Stimulated activated CD4-positive, alpha-beta T cell treated with anti-CD3 and anti-CD28 coated beads, Interleukin-4, amount 100 ng/mL, for 48 hours (primary cell): Measurements from ENCODE around the gene AFM.

Experiments
- DNase-seq, 2 donors: peaks; one replicate each; pipeline ENCODE4 v3.0.0-alpha.2; 2020; ENCODE audit warnings: low read depth in 2 of 2

Gene AFM, protein sequence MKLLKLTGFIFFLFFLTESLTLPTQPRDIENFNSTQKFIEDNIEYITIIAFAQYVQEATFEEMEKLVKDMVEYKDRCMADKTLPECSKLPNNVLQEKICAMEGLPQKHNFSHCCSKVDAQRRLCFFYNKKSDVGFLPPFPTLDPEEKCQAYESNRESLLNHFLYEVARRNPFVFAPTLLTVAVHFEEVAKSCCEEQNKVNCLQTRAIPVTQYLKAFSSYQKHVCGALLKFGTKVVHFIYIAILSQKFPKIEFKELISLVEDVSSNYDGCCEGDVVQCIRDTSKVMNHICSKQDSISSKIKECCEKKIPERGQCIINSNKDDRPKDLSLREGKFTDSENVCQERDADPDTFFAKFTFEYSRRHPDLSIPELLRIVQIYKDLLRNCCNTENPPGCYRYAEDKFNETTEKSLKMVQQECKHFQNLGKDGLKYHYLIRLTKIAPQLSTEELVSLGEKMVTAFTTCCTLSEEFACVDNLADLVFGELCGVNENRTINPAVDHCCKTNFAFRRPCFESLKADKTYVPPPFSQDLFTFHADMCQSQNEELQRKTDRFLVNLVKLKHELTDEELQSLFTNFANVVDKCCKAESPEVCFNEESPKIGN

GRCh38 chr4:73481358-73481757 lies at the start of gene AFM:
Gene AFM (plus strand): TSS chr4:73481745. CDS start chr4:73481776, 31 bp downstream.
- no peak for DNase-seq

DNA sequence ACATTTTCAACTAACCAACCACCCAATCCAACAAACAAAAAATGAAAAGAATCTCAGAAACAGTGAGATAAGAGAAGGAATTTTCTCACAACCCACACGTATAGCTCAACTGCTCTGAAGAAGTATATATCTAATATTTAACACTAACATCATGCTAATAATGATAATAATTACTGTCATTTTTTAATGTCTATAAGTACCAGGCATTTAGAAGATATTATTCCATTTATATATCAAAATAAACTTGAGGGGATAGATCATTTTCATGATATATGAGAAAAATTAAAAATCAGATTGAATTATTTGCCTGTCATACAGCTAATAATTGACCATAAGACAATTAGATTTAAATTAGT lies 49.8 kb upstream of the AFM start:
- DNase-seq: no peak

GRCh38 chr4:73432169-73433000 lies 49.2 kb upstream of the AFM start:
- no peak for DNase-seq

- DNase-seq: no peak
Measured at GRCh38 chr4:73433140-73433539, 48.4 kb upstream of the AFM start.

DNA sequence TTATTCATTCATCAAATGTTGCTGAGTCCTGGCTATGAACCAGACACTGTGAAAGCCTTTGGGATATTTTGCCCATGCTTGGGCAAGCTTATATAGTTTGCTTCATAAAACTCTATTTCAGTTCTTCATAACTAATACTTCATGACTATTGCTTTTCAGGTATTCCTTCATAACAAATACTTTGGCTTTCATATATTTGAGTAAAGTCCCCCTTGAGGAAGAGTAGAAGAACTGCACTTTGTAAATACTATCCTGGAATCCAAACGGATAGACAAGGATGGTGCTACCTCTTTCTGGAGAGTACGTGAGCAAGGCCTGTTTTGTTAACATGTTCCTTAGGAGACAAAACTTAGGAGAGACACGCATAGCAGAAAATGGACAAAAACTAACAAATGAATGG lies 47.2 kb upstream of the AFM start:
- DNase-seq: no peak

- no peak for DNase-seq
Measured at GRCh38 chr4:73435984-73436383, 45.6 kb upstream of the AFM start, which contains the start of gene AFP. Gene AFP (plus strand): TSS chr4:73436221. CDS start chr4:73436263, 42 bp downstream.

DNA sequence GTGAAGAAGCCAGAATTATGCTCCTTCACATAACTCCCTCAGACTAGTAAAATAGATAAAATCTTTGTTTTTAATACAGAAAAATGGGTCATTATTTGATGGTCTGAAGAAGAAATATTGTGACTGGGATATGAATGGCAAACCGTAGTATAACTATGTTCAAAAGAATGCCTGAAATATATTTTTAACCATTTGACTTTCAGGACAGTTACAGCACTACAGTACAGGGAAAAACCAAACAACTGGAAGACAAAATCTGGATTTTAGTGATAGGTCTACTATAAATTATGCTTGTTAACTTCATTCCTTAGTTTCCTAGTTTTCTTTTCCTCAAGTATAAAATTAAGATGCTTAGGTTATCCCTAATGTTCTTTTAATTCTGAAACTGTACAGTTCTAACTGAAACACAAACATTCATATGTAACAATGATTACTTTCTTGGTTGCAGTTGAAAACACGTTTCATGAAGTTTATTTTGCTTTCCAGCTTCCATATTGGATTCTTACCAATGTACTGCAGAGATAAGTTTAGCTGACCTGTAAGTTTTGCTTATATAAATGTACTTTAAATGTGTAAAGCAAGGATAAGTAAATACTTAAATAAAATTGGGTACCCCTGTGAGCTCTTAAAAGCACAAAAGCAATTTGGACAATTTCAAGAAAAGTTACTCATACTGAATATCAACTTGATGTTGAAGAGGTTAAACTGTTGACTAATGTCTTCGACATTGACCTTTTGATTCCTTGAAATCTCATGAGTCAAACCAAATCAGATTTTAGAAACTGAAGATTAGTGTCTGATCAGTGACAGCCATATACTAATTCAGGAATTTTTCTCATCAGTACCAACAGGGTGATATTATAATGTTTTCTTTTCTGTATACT lies 44.6 kb upstream of the AFM start:
- DNase-seq: no peak

DNA sequence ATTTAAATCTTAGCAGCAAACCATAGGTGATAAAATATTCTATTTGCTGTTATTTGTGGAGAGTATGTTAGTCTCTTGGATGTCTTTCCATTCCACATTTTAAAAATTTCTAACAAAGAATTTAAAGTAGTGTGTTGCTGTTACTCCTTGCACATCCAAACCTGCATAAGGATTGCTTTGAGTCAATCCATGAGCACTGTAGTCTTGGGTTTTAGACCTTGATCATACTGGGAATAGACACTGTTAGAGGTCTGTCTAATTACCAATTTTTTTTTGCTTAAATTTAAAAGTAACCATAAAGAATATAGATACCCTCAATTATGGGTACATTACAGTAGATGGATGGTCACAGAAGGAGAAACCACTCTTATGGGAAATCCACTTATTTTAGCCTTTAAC lies 44.0 kb upstream of the AFM start:
- no peak for DNase-seq

DNA sequence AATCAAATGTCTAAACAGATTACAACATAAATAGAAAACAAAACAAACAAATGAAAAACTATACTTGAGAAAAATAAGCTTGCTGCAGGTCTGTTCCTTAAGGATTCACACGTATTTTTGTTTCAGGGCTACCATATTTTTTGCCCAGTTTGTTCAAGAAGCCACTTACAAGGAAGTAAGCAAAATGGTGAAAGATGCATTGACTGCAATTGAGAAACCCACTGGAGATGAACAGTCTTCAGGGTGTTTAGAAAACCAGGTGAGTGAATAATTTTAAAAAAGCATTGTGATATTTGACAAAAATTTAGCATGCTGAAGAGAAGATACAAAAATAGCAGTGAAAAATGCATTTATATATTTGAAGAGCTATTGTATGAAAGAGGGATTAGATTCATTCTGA lies 43.5 kb upstream of the AFM start:
- no peak for DNase-seq

DNA sequence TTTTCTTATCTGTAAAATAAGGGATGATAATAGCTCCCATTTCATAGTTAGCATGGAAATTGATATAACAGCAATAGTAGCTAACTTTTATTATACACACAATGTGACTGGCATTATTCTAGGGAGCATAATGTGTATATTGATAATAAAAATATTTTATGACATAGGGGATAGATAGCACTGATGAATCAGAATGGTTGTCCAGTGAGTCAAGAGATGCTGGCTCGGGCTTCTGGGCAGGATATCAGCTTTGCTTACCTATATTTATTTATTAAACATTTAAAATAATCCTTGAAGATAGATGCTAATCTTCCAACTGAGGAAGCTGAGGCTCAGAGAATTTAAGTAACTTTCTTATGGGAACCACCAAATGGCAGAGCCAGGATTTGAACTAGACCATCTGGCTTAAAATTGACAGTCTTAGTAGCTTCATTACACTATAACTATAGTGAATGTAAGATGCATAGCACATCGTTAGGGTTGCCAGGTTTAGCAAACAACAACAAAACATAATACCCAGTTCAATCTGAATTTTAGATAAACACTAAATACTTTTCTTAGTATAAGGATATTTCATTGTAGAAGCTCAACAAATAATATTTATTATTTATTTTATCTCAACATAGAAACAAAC lies 42.8 kb upstream of the AFM start:
- DNase-seq: no peak

- no peak for DNase-seq
Measured at GRCh38 chr4:73439445-73439844, 42.1 kb upstream of the AFM start.

DNA sequence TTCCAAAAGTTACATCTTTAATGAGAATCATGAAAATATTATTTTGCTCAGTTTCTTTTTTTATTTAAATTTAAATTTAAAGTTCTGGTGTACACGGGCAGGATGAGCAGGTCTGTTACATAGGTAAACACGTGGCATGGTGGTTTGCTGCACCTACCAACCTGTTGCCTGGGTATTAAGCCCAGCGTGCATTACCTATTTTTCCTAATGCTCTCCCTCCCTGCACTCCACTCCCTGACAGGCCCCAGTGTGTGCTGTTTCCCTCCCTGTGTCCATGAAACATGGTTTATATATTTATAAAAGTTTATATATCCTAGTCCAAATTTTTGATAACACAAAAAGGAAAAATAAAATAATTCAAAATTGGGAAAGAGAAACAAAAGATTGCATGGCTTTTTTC lies 41.6 kb upstream of the AFM start:
- no peak for DNase-seq

- no peak for DNase-seq
Measured at GRCh38 chr4:73440653-73441052, 40.9 kb upstream of the AFM start.

DNA sequence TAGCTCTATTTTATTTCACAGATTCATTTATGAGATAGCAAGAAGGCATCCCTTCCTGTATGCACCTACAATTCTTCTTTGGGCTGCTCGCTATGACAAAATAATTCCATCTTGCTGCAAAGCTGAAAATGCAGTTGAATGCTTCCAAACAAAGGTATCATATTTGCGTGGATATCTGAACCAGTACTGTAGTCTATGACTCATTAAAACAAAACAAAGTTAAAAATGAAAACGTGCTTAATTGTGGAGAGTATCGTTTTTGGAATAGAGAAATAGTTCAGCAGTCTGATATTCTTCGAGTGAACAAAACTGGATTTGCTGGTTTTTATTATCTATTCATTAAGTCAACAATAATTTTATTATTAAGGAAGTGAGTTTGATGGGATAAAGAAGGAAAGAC lies 39.3 kb upstream of the AFM start:
- no peak for DNase-seq

DNA sequence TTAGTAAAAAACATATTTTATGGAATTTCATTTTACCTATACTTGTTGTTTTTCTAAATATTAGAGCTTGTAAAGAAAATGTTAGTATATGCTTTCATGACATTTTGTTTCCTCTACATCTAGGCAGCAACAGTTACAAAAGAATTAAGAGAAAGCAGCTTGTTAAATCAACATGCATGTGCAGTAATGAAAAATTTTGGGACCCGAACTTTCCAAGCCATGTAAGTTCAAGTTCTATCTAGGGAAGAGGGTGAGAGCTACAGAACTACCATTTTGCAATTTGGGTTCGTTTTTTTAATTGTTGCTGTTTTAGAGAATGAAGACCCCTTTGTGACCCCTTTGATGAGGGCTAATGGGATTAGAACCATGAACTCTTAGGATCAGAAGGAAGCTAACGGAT lies 38.3 kb upstream of the AFM start:
- DNase-seq: no peak

DNA sequence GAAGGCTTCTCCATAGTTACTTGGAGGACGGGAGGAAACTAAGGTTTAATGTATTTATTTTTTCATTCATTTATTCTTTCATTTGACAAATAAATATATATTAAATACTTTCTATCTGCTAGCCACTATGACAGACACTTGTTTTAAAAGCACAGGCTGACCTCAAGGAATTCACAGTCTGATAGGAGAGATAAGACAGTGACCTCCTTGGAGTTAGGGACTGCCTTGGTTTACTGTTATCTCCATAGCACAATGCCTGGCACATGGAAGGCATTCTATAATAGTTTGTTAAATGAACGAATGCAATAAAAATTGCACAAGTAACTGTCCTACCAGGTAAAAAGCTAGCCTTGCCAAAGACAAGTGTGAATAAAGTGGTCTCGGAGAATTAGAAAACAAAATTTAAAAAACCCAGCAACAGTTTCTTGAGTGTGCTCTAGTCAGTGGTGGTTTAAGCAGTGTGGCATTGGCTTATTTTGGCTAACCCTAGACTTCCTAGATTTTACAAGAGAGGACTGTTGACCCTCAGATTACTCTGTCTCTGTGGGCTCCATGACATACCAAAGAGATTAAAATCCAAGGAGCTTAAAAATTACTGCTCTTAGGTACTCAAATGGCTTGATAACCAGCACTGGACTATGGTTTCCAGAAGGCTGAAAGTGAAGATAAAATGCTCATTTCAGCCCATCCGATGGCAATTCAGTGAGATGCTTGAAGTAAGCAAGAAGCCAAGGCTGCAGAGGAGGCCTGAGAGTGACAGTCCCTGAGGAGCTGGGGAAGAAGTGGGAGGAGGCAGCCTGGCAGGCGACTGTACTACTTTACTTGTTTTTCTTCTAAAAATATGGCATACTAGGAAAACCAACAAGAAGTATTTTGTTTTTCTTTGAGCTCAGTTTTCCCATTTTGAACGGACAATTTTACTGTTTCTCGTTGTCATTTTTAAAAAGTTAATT lies 35.9 kb upstream of the AFM start:
- no peak for DNase-seq

- DNase-seq: no peak
Measured at GRCh38 chr4:73446336-73446938, 35.1 kb upstream of the AFM start.

- no peak for DNase-seq
Measured at GRCh38 chr4:73447671-73448070, 33.9 kb upstream of the AFM start.

DNA sequence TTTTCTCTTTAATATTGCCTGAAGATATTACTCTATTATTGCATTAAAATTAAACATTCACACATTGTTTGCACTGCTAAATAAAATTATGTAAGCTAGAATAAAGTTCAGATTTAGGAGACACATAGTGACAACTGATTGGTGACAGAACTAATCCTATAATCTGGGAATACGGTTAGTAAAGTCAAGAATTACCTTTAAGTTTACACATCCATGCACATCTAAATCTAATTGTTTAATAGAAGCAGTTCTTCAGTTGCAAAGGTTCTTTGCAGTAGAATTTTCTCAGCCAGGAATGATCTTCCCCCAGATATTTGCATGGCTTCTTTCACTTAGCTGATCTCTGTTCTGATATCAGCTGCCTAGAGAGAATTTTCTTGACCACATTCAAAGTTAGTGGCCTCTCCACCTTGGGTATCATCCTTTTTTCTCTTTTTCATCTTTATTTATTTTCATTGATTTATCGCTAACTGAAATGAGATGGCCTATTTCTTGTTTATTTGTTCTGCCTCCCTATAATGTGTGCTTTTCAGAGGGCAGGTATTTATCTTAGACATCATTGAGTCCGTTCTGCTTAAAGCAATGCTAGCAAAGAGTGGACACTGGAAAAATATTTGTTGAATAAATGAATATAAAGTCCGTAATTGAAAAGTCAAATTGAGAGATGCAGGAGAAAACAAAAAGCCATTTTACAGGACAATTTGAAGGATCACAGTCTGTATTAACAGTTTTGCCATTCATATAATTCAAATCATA lies 32.9 kb upstream of the AFM start:
- no peak for DNase-seq
